Liver (tissue), 9 donors: Measurements from ENCODE around the gene YEATS2. TPM values are rescaled to one million over a fixed set of nuclear protein-coding genes. Genes with fewer than 3 reads are reported as not detected.
A peak's percentile ranks its signal among the peaks of the same experiment; 100 is the strongest.

Source experiments
- DNase-seq: peaks from one replicate; pipeline ENCODE4 v3.0.0-alpha.2; 2017; ENCODE audit warnings: low spot score
- H3K27ac ChIP-seq, 2 donors: one replicate each; pipeline ENCODE4 v1.7.0; 2013; ENCODE audit warnings: inconsistent platforms in 2 of 2, low read length in 2 of 2, control low read depth in 1 of 2, low read depth in 1 of 2, mild to moderate bottlenecking in 1 of 2
- H3K27me3 ChIP-seq, 4 donors: one replicate each; pipeline versions ENCODE4 v1.6.1 to v1.7.0; 2013; ENCODE audit warnings: low read length in 3 of 4, inconsistent platforms in 1 of 4, mild to moderate bottlenecking in 1 of 4, moderate library complexity in 1 of 4; ENCODE audit not compliant: control insufficient read depth in 4 of 4, insufficient read depth in 4 of 4
- H3K36me3 ChIP-seq, 4 donors: one replicate each; pipeline versions ENCODE4 v1.6.1 to v1.7.0; 2013; ENCODE audit warnings: low read length in 3 of 4, mild to moderate bottlenecking in 3 of 4, low read depth in 1 of 4, moderate library complexity in 1 of 4; ENCODE audit not compliant: control insufficient read depth in 4 of 4, insufficient read depth in 3 of 4
- H3K4me1 ChIP-seq, 4 donors: one replicate each; pipeline versions ENCODE4 v1.6.1 to v1.7.0; 2013; ENCODE audit warnings: low read length in 3 of 4, mild to moderate bottlenecking in 3 of 4, moderate library complexity in 1 of 4; ENCODE audit not compliant: control insufficient read depth in 4 of 4, insufficient read depth in 4 of 4
- H3K4me3 ChIP-seq, 3 donors: one replicate each; pipeline versions ENCODE4 v1.6.1 to v1.7.0; 2013; ENCODE audit warnings: low read length in 3 of 3, control low read depth in 1 of 3, low read depth in 1 of 3, mild to moderate bottlenecking in 1 of 3
- H3K9ac ChIP-seq, 2 donors: one replicate each; pipeline ENCODE4 v1.7.0; 2013; ENCODE audit warnings: low read length in 2 of 2, mild to moderate bottlenecking in 2 of 2, moderate library complexity in 2 of 2, control low read depth in 1 of 2, low read depth in 1 of 2
- H3K9me3 ChIP-seq, 4 donors: one replicate each; pipeline versions ENCODE4 v1.6.1 to v1.7.0; 2013; ENCODE audit warnings: low read length in 3 of 4; ENCODE audit not compliant: control insufficient read depth in 4 of 4
- FOXA2 ChIP-seq: IDR thresholded peaks from 2 replicates; pipeline ENCODE4 v1.6.1; 2016; ENCODE audit warnings: antibody characterized with exemption
- GABPA ChIP-seq, 2 donors: IDR thresholded peaks in 1 of 2; conservative IDR thresholded peaks in 1 of 2; 2 replicates each; pipeline ENCODE4 v1.6.1; 2016; ENCODE audit warnings: antibody characterized with exemption in 2 of 2, mild to moderate bottlenecking in 1 of 2, moderate library complexity in 1 of 2
- HNF4A ChIP-seq, 2 donors: conservative IDR thresholded peaks; 2 replicates each; pipeline ENCODE4 v1.6.1; 2016; ENCODE audit warnings: antibody characterized with exemption in 2 of 2, mild to moderate bottlenecking in 2 of 2
- JUND ChIP-seq, 2 donors: IDR thresholded peaks; 2 replicates each; pipeline ENCODE4 v1.6.1; 2016; ENCODE audit warnings: antibody characterized with exemption in 2 of 2
- RXRA ChIP-seq, 2 donors: IDR thresholded peaks; 2 replicates each; pipeline ENCODE4 v1.6.1; 2017 to 2018; ENCODE audit warnings: antibody characterized with exemption in 2 of 2, mild to moderate bottlenecking in 1 of 2
- SP1 ChIP-seq: IDR thresholded peaks from 2 replicates; pipeline ENCODE4 v1.6.1; 2018; ENCODE audit warnings: antibody characterized with exemption, mild to moderate bottlenecking
- TAF1 ChIP-seq: conservative IDR thresholded peaks from 2 replicates; pipeline ENCODE4 v1.6.1; 2016; ENCODE audit warnings: antibody characterized with exemption, mild to moderate bottlenecking
- WGBS: extraction: QIAGEN DNeasy Blood & Tissue Kit; methylation state at CpG from one replicate; pipeline ENCODE4 v1.1.7; 2013; 5-methylcytosine and 5-hydroxymethylcytosine counted together
- polyA plus RNA-seq, 2 donors: library from polyadenylated mRNA; stranded (reverse) in 1 of 2; unstranded in 1 of 2; fragments of 200-250 nt in 1 of 2; fragments of >200 nt in 1 of 2; fragmentation: Nextera tagmentation in 1 of 2; extraction: Ambion mirVana in 1 of 2; gene quantifications; one replicate each; pipeline versions ENCODE4 v1.2.1 to v1.2.3, GENCODE V29; 2013 to 2015
- total RNA-seq, 2 donors: library from RNA; depleted of rRNA; stranded (reverse); fragments of >200 nt; gene quantifications; one replicate each; pipeline ENCODE4 v1.2.3, GENCODE V29; 2014
- TF ChIP-seq, protein P1 (sequence below): IDR thresholded peaks from 2 replicates; pipeline ENCODE4 v1.6.1; 2016; ENCODE audit warnings: antibody characterized with exemption
- TF ChIP-seq, protein P2 (sequence below): IDR thresholded peaks from 2 replicates; pipeline ENCODE4 v1.6.1; 2016; ENCODE audit warnings: antibody characterized with exemption, mild to moderate bottlenecking
- TF ChIP-seq, protein P3 (sequence below): fragments of 150-350 bp; IDR thresholded peaks from 2 replicates; pipeline ENCODE4 v1.5.1; 2017; ENCODE audit warnings: improper control_type of control experiment, low read depth, low read length; ENCODE audit not compliant: missing input control
- donor health status: healthy.
- donor health status: healthy.
- donor health status: healthy.
- donor health status: healthy.
- donor health status: healthy.

Gene YEATS2
- total and polyA plus RNA-seq, 4 donors: 1.5 to 9.4 (median 4.9) TPM

DNA sequence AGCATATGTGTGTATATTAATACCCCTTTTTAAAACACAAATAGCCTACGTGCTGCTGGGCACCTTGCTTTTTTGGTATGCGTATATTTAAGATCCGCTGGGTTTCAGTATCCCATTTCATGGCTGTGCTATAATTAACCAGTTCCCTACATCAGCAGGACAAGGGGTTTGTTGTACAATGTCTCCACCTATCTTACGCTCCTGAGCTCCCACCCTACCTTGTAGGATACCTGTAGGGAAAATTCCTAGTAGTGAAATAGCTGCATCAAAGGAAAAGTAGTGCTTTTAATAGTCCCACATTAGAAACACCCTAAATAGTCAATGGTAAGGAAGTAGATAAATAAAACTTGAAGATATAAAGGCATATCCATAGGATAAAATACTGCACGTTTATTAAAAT, 126.4 kb downstream of the YEATS2 start:
- Histone ChIP-seq H3K9ac (no peak overlapping the region), H3K27me3 (no peaks in the 10 kb centered on the region), H3K9me3 (no peaks in the 10 kb centered on the region), H3K36me3 (peaks cover 0 to 7% (median 2%) of the 10 kb centered on the region in 4 donors), H3K4me1 (peaks cover 0 to 16% (median 9%) of the 10 kb centered on the region in 4 donors), H3K27ac (no peak overlapping the region), H3K4me3 (no peak overlapping the region)
- TF ChIP-seq, protein P1, sequence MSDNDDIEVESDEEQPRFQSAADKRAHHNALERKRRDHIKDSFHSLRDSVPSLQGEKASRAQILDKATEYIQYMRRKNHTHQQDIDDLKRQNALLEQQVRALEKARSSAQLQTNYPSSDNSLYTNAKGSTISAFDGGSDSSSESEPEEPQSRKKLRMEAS: no peak
- no peak for TF ChIP-seq FOXA2
- TF ChIP-seq, protein P2, sequence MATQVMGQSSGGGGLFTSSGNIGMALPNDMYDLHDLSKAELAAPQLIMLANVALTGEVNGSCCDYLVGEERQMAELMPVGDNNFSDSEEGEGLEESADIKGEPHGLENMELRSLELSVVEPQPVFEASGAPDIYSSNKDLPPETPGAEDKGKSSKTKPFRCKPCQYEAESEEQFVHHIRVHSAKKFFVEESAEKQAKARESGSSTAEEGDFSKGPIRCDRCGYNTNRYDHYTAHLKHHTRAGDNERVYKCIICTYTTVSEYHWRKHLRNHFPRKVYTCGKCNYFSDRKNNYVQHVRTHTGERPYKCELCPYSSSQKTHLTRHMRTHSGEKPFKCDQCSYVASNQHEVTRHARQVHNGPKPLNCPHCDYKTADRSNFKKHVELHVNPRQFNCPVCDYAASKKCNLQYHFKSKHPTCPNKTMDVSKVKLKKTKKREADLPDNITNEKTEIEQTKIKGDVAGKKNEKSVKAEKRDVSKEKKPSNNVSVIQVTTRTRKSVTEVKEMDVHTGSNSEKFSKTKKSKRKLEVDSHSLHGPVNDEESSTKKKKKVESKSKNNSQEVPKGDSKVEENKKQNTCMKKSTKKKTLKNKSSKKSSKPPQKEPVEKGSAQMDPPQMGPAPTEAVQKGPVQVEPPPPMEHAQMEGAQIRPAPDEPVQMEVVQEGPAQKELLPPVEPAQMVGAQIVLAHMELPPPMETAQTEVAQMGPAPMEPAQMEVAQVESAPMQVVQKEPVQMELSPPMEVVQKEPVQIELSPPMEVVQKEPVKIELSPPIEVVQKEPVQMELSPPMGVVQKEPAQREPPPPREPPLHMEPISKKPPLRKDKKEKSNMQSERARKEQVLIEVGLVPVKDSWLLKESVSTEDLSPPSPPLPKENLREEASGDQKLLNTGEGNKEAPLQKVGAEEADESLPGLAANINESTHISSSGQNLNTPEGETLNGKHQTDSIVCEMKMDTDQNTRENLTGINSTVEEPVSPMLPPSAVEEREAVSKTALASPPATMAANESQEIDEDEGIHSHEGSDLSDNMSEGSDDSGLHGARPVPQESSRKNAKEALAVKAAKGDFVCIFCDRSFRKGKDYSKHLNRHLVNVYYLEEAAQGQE: no peak
- TF ChIP-seq GABPA (IDR thresholded peaks at IDR 0.05 in 1 of 2, conservative IDR thresholded peaks at IDR 0.05 in 1 of 2): no peak
- TF ChIP-seq JUND (IDR thresholded peaks at IDR 0.05): no peak
- WGBS: 85% methylated on average over 5 of the region's 5 CpGs
- no peak for DNase-seq

DNA sequence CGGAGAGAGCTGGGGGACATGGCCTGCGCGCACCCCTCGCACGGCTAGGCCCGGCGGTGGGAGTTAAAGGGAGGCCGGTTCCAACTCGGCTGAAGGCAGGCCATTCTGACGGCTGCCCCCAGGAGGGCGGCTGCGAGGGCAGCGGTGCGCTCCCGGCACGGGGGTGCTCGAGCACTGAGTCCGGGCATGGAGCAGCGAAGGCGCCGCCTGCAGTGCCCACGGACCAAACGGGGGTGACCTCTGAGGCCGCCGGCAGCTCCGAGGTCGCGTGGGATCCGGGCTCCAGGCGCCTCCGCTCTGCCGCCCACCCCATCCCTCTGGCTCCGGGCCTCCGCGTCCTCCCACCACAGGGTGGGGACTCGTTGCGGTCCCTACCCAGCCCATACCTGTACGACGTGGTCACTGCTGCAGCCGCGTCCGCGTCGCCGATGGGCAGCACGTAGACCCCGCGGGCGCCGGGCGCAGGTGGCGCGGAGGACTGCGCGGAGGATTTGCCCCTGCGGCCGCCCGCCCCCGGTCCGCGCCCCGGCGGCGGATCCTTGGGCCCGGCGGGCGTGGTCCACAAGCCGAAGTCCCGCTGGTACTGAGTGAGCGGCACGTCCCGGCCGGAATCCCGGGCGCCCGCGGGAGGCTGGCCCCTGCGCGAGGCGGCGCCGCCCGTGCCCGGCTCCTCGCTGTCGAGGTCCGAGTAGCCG, 127.3 kb downstream of the YEATS2 start:
- H3K27me3 ChIP-seq: no peaks in the 10 kb centered on the region
- peaks cover 6 to 15% (median 10%) of the 10 kb centered on the region in 4 donors for H3K36me3 ChIP-seq
- peak overlapping the region in 2 of 3 donors; percentile 33 to 63 for H3K4me3 ChIP-seq
- WGBS: 6% methylated on average over 88 of the region's 88 CpGs
- no peak for TF ChIP-seq SP1
- TF ChIP-seq RXRA (IDR thresholded peaks at IDR 0.05): no peak
- TF ChIP-seq, protein P3, sequence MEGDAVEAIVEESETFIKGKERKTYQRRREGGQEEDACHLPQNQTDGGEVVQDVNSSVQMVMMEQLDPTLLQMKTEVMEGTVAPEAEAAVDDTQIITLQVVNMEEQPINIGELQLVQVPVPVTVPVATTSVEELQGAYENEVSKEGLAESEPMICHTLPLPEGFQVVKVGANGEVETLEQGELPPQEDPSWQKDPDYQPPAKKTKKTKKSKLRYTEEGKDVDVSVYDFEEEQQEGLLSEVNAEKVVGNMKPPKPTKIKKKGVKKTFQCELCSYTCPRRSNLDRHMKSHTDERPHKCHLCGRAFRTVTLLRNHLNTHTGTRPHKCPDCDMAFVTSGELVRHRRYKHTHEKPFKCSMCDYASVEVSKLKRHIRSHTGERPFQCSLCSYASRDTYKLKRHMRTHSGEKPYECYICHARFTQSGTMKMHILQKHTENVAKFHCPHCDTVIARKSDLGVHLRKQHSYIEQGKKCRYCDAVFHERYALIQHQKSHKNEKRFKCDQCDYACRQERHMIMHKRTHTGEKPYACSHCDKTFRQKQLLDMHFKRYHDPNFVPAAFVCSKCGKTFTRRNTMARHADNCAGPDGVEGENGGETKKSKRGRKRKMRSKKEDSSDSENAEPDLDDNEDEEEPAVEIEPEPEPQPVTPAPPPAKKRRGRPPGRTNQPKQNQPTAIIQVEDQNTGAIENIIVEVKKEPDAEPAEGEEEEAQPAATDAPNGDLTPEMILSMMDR: no peak
- TF ChIP-seq HNF4A (conservative IDR thresholded peaks at IDR 0.05): no peak
- TF ChIP-seq JUND (IDR thresholded peaks at IDR 0.05): no peak
- TF ChIP-seq TAF1: no peak
- no peak overlapping the region for H3K27ac ChIP-seq
- no peak for DNase-seq
- H3K4me1 ChIP-seq: peaks cover 0 to 16% (median 9%) of the 10 kb centered on the region in 4 donors
- H3K9ac ChIP-seq: no peak overlapping the region
- no peaks in the 10 kb centered on the region for H3K9me3 ChIP-seq
